Measurements from ENCODE around the gene BCR.

The BCR gene

GRCh38 chr22:23137905-23138561, 42.3 kb upstream of the BCR start:
- Histone ChIP-seq H3K9ac (ENCODE audit: insufficient read length, low read depth) (no peak overlapping the region), H3K4me3 (ENCODE audit: insufficient read length, low read depth) (no peak overlapping the region), H3K4me1 (ENCODE audit: insufficient read depth, insufficient read length) (peaks cover 4% of the 10 kb centered on the region), H3K9me3 (ENCODE audit: insufficient read depth, low read length) (no peaks in the 10 kb centered on the region), H3K36me3 (ENCODE audit: insufficient read depth, insufficient read length, low read length) (no peaks in the 10 kb centered on the region), H3K27me3 (ENCODE audit: insufficient read depth, insufficient read length) (peaks cover 9% of the 10 kb centered on the region)
- TF ChIP-seq YY1 (IDR thresholded peaks at IDR 0.05; ENCODE audit: insufficient read depth, insufficient read length): no peak
- TF ChIP-seq SUZ12 (IDR thresholded peaks at IDR 0.05; ENCODE audit: extremely low read depth, insufficient read depth, insufficient read length): no peak
- no peak for TF ChIP-seq ZNF274 (IDR thresholded peaks at IDR 0.05; ENCODE audit: low read depth, low read length)
- no peak for DNase-seq (ENCODE audit: low read depth, low spot score)

GRCh38 chr22:23138584-23139435, 41.5 kb upstream of the BCR start:
- TF ChIP-seq ZNF274 (IDR thresholded peaks at IDR 0.05; ENCODE audit: low read depth, low read length) (no peak), SUZ12 (IDR thresholded peaks at IDR 0.05; ENCODE audit: extremely low read depth, insufficient read depth, insufficient read length) (no peak), YY1 (IDR thresholded peaks at IDR 0.05; ENCODE audit: insufficient read depth, insufficient read length) (no peak)
- no peak overlapping the region for H3K4me3 ChIP-seq (ENCODE audit: insufficient read length, low read depth)
- H3K36me3 ChIP-seq (ENCODE audit: insufficient read depth, insufficient read length, low read length): no peaks in the 10 kb centered on the region
- no peak for DNase-seq (ENCODE audit: low read depth, low spot score)
- H3K9ac ChIP-seq (ENCODE audit: insufficient read length, low read depth): no peak overlapping the region
- peaks cover 9% of the 10 kb centered on the region for H3K27me3 ChIP-seq (ENCODE audit: insufficient read depth, insufficient read length)
- peaks cover 4% of the 10 kb centered on the region for H3K4me1 ChIP-seq (ENCODE audit: insufficient read depth, insufficient read length)
- no peaks in the 10 kb centered on the region for H3K9me3 ChIP-seq (ENCODE audit: insufficient read depth, low read length)

DNA sequence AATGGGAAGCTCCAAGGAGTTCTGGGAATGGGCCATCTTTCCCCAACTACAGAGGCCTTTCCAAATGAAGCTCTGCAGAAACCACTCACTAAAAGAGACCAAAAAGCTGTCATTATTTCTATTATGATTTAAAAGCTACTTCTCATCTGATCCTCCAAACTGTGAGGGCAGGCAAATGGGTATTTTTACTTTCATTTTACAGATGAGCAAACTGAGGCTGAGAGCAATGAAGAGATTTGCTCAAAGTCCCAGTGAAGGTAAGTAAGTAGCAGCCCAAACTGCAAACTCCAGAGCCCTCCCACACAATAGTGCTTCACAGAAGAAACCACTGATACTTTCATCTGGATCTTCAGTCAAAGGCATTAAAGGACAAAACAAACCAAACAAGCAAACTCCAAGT, 39.9 kb upstream of the BCR start:
- no peak for DNase-seq (ENCODE audit: low read depth, low spot score)
- Histone ChIP-seq H3K9me3 (ENCODE audit: insufficient read depth, low read length) (no peaks in the 10 kb centered on the region), H3K4me3 (ENCODE audit: insufficient read length, low read depth) (no peak overlapping the region), H3K4me1 (ENCODE audit: insufficient read depth, insufficient read length) (peaks cover 4% of the 10 kb centered on the region), H3K36me3 (ENCODE audit: insufficient read depth, insufficient read length, low read length) (no peaks in the 10 kb centered on the region), H3K9ac (ENCODE audit: insufficient read length, low read depth) (no peak overlapping the region), H3K27me3 (ENCODE audit: insufficient read depth, insufficient read length) (peaks cover 16% of the 10 kb centered on the region)
- TF ChIP-seq SUZ12 (IDR thresholded peaks at IDR 0.05; ENCODE audit: extremely low read depth, insufficient read depth, insufficient read length): no peak
- no peak for TF ChIP-seq YY1 (IDR thresholded peaks at IDR 0.05; ENCODE audit: insufficient read depth, insufficient read length)
- TF ChIP-seq ZNF274 (IDR thresholded peaks at IDR 0.05; ENCODE audit: low read depth, low read length): no peak

DNA sequence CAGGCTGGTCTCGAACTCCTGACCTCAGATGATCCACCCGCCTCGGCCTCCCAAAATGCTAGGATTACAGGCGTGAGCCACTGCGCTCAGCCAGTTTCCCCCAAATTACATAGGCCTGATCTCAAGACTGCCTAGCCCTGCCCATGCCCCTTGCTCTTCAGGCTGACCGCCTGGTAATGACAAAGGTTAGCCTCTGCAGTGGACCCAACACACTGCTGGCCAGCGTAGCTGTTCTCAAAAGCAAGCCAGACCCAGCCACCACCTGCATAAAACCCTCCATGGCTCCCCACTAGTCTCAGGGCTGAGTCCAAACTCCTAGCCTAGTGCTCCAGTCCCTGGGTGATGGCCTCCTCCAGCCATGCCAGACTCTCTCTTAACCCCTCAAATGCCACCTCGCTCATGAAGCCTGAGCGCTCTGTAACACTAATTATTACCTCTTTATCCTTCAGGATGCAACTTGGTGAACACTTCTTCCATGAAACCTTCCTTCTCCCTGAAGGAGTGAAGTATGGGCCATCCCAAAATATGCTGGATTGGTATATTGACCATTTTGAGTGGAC, 37.7 kb upstream of the BCR start:
- Histone ChIP-seq H3K27me3 (ENCODE audit: insufficient read depth, insufficient read length) (peaks cover 32% of the 10 kb centered on the region), H3K4me3 (ENCODE audit: insufficient read length, low read depth) (no peak overlapping the region), H3K9me3 (ENCODE audit: insufficient read depth, low read length) (no peaks in the 10 kb centered on the region), H3K4me1 (ENCODE audit: insufficient read depth, insufficient read length) (no peaks in the 10 kb centered on the region), H3K36me3 (ENCODE audit: insufficient read depth, insufficient read length, low read length) (no peaks in the 10 kb centered on the region), H3K9ac (ENCODE audit: insufficient read length, low read depth) (no peak overlapping the region)
- TF ChIP-seq YY1 (IDR thresholded peaks at IDR 0.05; ENCODE audit: insufficient read depth, insufficient read length) (no peak), SUZ12 (IDR thresholded peaks at IDR 0.05; ENCODE audit: extremely low read depth, insufficient read depth, insufficient read length) (no peak), ZNF274 (IDR thresholded peaks at IDR 0.05; ENCODE audit: low read depth, low read length) (no peak)
- no peak for DNase-seq (ENCODE audit: low read depth, low spot score)

DNA sequence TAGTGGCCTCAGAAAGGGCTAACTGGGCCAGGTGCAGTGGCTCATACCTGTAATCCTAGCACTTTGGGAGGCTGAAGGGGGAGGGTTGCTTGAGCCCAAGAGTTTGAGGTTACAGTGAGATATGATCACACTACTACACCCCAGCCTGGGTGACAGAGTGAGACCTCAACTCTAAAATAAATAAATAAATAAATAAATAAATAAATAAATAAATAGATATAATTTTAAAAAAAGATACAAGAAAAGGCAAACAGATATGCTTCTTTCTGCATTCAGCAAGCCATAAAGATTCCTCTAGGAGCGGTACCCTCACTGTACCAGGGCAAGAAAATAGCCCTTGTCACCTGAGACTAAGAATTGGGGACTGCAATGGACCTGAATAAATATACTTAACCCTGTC, 37.2 kb upstream of the BCR start:
- no peak for DNase-seq (ENCODE audit: low read depth, low spot score)
- H3K9ac ChIP-seq (ENCODE audit: insufficient read length, low read depth): no peak overlapping the region
- H3K4me3 ChIP-seq (ENCODE audit: insufficient read length, low read depth): no peak overlapping the region
- peaks cover 35% of the 10 kb centered on the region for H3K27me3 ChIP-seq (ENCODE audit: insufficient read depth, insufficient read length)
- no peaks in the 10 kb centered on the region for H3K4me1 ChIP-seq (ENCODE audit: insufficient read depth, insufficient read length)
- TF ChIP-seq SUZ12 (IDR thresholded peaks at IDR 0.05; ENCODE audit: extremely low read depth, insufficient read depth, insufficient read length) (no peak), YY1 (IDR thresholded peaks at IDR 0.05; ENCODE audit: insufficient read depth, insufficient read length) (no peak), ZNF274 (IDR thresholded peaks at IDR 0.05; ENCODE audit: low read depth, low read length) (no peak)
- H3K9me3 ChIP-seq (ENCODE audit: insufficient read depth, low read length): no peaks in the 10 kb centered on the region
- H3K36me3 ChIP-seq (ENCODE audit: insufficient read depth, insufficient read length, low read length): no peaks in the 10 kb centered on the region

- no peaks in the 10 kb centered on the region for H3K9me3 ChIP-seq (ENCODE audit: insufficient read depth, low read length)
Observed at GRCh38 chr22:23144432-23144831, 35.9 kb upstream of the BCR start.

More at GRCh38 chr22:23144432-23144831, 35.9 kb upstream of the BCR start:
- no peak overlapping the region for H3K9ac ChIP-seq (ENCODE audit: insufficient read length, low read depth)
- H3K27me3 ChIP-seq (ENCODE audit: insufficient read depth, insufficient read length): peaks cover 43% of the 10 kb centered on the region
- no peaks in the 10 kb centered on the region for H3K36me3 ChIP-seq (ENCODE audit: insufficient read depth, insufficient read length, low read length)
- no peaks in the 10 kb centered on the region for H3K4me1 ChIP-seq (ENCODE audit: insufficient read depth, insufficient read length)
- TF ChIP-seq ZNF274 (IDR thresholded peaks at IDR 0.05; ENCODE audit: low read depth, low read length) (no peak), YY1 (IDR thresholded peaks at IDR 0.05; ENCODE audit: insufficient read depth, insufficient read length) (no peak), SUZ12 (IDR thresholded peaks at IDR 0.05; ENCODE audit: extremely low read depth, insufficient read depth, insufficient read length) (no peak)
- DNase-seq (ENCODE audit: low read depth, low spot score): no peak
- no peak overlapping the region for H3K4me3 ChIP-seq (ENCODE audit: insufficient read length, low read depth)

All from NT2/D1 (cell line).